ENCODE results near the gene KCNMA1.

DNA sequence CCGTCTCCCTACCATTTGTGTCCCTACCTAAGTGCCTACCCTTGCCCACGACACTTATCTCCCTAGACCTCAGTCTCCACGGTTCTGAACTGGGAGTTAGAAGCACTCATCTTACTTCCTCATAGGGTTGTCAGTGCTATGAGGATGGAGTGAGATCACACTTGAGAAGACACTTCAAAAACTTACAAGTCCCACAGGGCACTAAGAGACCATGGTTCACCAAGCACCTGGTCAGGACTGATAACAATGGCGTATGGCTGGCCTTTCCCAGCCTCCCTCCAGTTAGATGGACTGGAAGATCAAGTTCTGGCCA lies 43.2 kb downstream of the KCNMA1 start:
- TF ChIP-seq, protein P1, sequence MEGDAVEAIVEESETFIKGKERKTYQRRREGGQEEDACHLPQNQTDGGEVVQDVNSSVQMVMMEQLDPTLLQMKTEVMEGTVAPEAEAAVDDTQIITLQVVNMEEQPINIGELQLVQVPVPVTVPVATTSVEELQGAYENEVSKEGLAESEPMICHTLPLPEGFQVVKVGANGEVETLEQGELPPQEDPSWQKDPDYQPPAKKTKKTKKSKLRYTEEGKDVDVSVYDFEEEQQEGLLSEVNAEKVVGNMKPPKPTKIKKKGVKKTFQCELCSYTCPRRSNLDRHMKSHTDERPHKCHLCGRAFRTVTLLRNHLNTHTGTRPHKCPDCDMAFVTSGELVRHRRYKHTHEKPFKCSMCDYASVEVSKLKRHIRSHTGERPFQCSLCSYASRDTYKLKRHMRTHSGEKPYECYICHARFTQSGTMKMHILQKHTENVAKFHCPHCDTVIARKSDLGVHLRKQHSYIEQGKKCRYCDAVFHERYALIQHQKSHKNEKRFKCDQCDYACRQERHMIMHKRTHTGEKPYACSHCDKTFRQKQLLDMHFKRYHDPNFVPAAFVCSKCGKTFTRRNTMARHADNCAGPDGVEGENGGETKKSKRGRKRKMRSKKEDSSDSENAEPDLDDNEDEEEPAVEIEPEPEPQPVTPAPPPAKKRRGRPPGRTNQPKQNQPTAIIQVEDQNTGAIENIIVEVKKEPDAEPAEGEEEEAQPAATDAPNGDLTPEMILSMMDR (IDR thresholded peaks at IDR 0.05), result no peak
- TF ChIP-seq POLR2A (IDR thresholded peaks at IDR 0.05), result no peak

Measured in vagina (tissue), 2 donors.